Psoas muscle (tissue), 8 donors: ENCODE data around the gene FERMT2. TPM values are rescaled to one million over a fixed set of nuclear protein-coding genes. Genes with fewer than 3 reads are reported as not detected.

Experiments
- ATAC-seq, 4 donors: fragments of 200-7000 bp; cut with Tn5 transposase; one replicate each; pipeline ENCODE4 v1.9.1; 2020; ENCODE audit warnings: moderate library complexity in 3 of 4, mild to moderate bottlenecking in 2 of 4
- DNase-seq, 2 donors: peaks; one replicate each; pipeline ENCODE4 v3.0.0-alpha.2; 2020
- H3K27ac ChIP-seq: fragments of 200-600 bp; one replicate; pipeline ENCODE4 v1.8.0; 2022
- H3K27me3 ChIP-seq, 3 donors: fragments of 200-600 bp in 1 of 3; one replicate each; pipeline versions ENCODE4 v1.6.1 to v1.8.0; 2013 to 2022; ENCODE audit warnings: low read length in 2 of 3, mild to moderate bottlenecking in 2 of 3, moderate library complexity in 1 of 3; ENCODE audit not compliant: insufficient read depth in 3 of 3
- H3K36me3 ChIP-seq, 2 donors: fragments of 200-600 bp in 1 of 2; one replicate each; pipeline versions ENCODE4 v1.6.1 to v1.8.0; 2013 to 2022; ENCODE audit warnings: low read depth in 1 of 2, mild to moderate bottlenecking in 1 of 2, moderate library complexity in 1 of 2; ENCODE audit not compliant: insufficient read depth in 1 of 2
- H3K4me1 ChIP-seq: fragments of 200-600 bp; one replicate; pipeline ENCODE4 v1.8.0; 2022
- H3K4me3 ChIP-seq: fragments of 200-600 bp; one replicate; pipeline ENCODE4 v1.8.0; 2022; ENCODE audit warnings: mild to moderate bottlenecking
- H3K9me3 ChIP-seq: fragments of 200-600 bp; one replicate; pipeline ENCODE4 v1.8.0; 2022
- WGBS, 3 donors: extraction: QIAGEN DNeasy Blood & Tissue Kit; methylation state at CpG; one replicate each; pipeline versions ENCODE4 v1.1.6 to v1.1.7; 2013; 5-methylcytosine and 5-hydroxymethylcytosine counted together
- intact Hi-C, 2 donors: fragments of 100-400 bp; cut with DNase I; formaldehyde crosslinking; loops; one replicate each; pipeline versions ENCODE4 v1.11.0 to v1.14.2; 2022
- polyA plus RNA-seq, 3 donors: library from polyadenylated mRNA; stranded (reverse); fragments of 200-250 nt; gene quantifications; one replicate each; pipeline ENCODE4 v1.2.3, GENCODE V29; 2013
- total RNA-seq, 4 donors: library from RNA; stranded (reverse); fragmentation: NEBNext Ultra II Directional in 2 of 4; extraction: Animal tissue kit (Norgen Biotek cat#: 25700) in 2 of 4; gene quantifications; one replicate each; pipeline versions ENCODE4 v1.2.1 to v1.2.4, GENCODE V29; 2021 to 2023
- TF ChIP-seq, protein P1 (sequence below): fragments of 200-600 bp; IDR thresholded peaks from one replicate; pipeline ENCODE4 v1.8.0; 2022; ENCODE audit warnings: antibody characterized with exemption
- donor health status: healthy with polysubstance abuse.
- donor health status: DM: no; HTN: no; CAD: no; lungs with moderate emphysema.
- donor health status: Bipolar disorder and iron deficiency.
- donor health status: healthy.
- donor health status: DM: yes; HTN: yes; CAD: no.
- donor health status: DM: no; HTN: no; CAD: no.
- donor health status: DM: no; HTN: no; CAD: no.
- donor health status: DM: yes; HTN: yes; CAD: no.

FERMT2 gene
- total and polyA plus RNA-seq, 7 donors = 36.6 to 219 (median 78.3) TPM

- 79 to 84% (median 81%) methylated on average over 1 of the region's 1 CpG for WGBS, 3 donors
- intact Hi-C loops = no loop called here
- TF ChIP-seq, protein P1, sequence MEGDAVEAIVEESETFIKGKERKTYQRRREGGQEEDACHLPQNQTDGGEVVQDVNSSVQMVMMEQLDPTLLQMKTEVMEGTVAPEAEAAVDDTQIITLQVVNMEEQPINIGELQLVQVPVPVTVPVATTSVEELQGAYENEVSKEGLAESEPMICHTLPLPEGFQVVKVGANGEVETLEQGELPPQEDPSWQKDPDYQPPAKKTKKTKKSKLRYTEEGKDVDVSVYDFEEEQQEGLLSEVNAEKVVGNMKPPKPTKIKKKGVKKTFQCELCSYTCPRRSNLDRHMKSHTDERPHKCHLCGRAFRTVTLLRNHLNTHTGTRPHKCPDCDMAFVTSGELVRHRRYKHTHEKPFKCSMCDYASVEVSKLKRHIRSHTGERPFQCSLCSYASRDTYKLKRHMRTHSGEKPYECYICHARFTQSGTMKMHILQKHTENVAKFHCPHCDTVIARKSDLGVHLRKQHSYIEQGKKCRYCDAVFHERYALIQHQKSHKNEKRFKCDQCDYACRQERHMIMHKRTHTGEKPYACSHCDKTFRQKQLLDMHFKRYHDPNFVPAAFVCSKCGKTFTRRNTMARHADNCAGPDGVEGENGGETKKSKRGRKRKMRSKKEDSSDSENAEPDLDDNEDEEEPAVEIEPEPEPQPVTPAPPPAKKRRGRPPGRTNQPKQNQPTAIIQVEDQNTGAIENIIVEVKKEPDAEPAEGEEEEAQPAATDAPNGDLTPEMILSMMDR = no peak
- Histone ChIP-seq H3K27ac (no peak overlapping the region), H3K4me3 (no peak overlapping the region), H3K36me3 (no peaks in the 10 kb centered on the region), H3K4me1 (no peaks in the 10 kb centered on the region), H3K9me3 (no peaks in the 10 kb centered on the region), H3K27me3 (no peaks in the 10 kb centered on the region)
- no peak for DNase-seq
- no peak for ATAC-seq
These were observed 41.5 kb upstream of the FERMT2 start for GRCh38 chr14:52992236-52992870.

- H3K27me3 ChIP-seq = no peaks in the 10 kb centered on the region
- TF ChIP-seq, protein P1 = no peak
These were observed 37.3 kb upstream of the FERMT2 start for GRCh38 chr14:52988139-52988538.

GRCh38 chr14:52987514-52987913 is 36.7 kb upstream of the FERMT2 start:
- DNase-seq (no peak), ATAC-seq (no peak)
- Histone ChIP-seq H3K36me3 (no peaks in the 10 kb centered on the region), H3K4me3 (no peak overlapping the region), H3K9me3 (no peaks in the 10 kb centered on the region), H3K4me1 (no peaks in the 10 kb centered on the region), H3K27me3 (no peaks in the 10 kb centered on the region), H3K27ac (no peak overlapping the region)
- 38 to 62% (median 40%) methylated on average over 3 of the region's 3 CpGs for WGBS, 3 donors
- TF ChIP-seq, protein P1 = no peak
- intact Hi-C loops = no loop called here

More at GRCh38 chr14:52988139-52988538, 37.3 kb upstream of the FERMT2 start:
- no peak for ATAC-seq
- Histone ChIP-seq H3K4me3 (no peak overlapping the region), H3K9me3 (no peaks in the 10 kb centered on the region), H3K27ac (no peak overlapping the region), H3K4me1 (no peaks in the 10 kb centered on the region), H3K36me3 (no peaks in the 10 kb centered on the region)
- no peak for DNase-seq
- intact Hi-C loops = no loop called here

DNA sequence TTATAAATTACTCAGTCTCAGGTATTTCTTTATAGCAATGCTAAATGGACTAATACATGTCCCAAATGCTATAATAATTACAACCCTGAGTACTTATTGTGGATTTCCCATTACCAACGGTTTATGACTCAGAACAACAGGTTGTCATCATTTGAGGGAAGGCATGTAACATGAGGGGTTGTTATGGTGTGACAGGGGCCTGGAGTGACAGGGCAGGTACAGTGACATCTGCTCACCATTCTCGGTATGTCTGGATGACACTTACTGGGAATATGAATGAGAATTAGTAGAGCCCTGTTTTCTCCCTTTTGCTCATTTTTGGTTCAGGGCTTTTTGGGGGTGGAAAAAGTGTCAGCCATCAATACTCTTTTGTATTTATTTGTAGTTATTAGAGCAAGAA is 36.2 kb upstream of the FERMT2 start:
- H3K27ac ChIP-seq = no peak overlapping the region
- ATAC-seq (no peak), DNase-seq (no peak)
- 48 to 57% (median 49%) methylated on average over 2 of the region's 2 CpGs for WGBS, 3 donors
- no peaks in the 10 kb centered on the region for H3K27me3 ChIP-seq
- TF ChIP-seq, protein P1 = no peak
- H3K4me1 ChIP-seq = no peaks in the 10 kb centered on the region
- H3K36me3 ChIP-seq = no peaks in the 10 kb centered on the region
- intact Hi-C loops = no loop called here
- H3K9me3 ChIP-seq = no peaks in the 10 kb centered on the region
- no peak overlapping the region for H3K4me3 ChIP-seq

- Histone ChIP-seq H3K4me3 (no peak overlapping the region), H3K36me3 (no peaks in the 10 kb centered on the region), H3K27me3 (no peaks in the 10 kb centered on the region), H3K27ac (no peak overlapping the region), H3K9me3 (no peaks in the 10 kb centered on the region), H3K4me1 (no peaks in the 10 kb centered on the region)
- WGBS, 3 donors = 27 to 39% (median 34%) methylated on average over 3 of the region's 3 CpGs
- ATAC-seq (no peak), DNase-seq (no peak)
- TF ChIP-seq, protein P1 = no peak
- intact Hi-C loops = no loop called here
These were observed 26.9 kb upstream of the FERMT2 start for GRCh38 chr14:52977798-52978197.
